Activated gamma-delta T cell treated with Interleukin-2 at 50 U/mL for 16 hours (primary cell): Measurements from ENCODE around the gene HCN2.
"Not testable (repeated sequence)": the region's sequence is repeated elsewhere in the genome, so short reads cannot be mapped to it uniquely, and the experiment has no call there.

Experiments used
- DNase-seq: peaks from one replicate; pipeline ENCODE4 v3.0.0-alpha.2; 2020

HCN2 gene

DNA sequence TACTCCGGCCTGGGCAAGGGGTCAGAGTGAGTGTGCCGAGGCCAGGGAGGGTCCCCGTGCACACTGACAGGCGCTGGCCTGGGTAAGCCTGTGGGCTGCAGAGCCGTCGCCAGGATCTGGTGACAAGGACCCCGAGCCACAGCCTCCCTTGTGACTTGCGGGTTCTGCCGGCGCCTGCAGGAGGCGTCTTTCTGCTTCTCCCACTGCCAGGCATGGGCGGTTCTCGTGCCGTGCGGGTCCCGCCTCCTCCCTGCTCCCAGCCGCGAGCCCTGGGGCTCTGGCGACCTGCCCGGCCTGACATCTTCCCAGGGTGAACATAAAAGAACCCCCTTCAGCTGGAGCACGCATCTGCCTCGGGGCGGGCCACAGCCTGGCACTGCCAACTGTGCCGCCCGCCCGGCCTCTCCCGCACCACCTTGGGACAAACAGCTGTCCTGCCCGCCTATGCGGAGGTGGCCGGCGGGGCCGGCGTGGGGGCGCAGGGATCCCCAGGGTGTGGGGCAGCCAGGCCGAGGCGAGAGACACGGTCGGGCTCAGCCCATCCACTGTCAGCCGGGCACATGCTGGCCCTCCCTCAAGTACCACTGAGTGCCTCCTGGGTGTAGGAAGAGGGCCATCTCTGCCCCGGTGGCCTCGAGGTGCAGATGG, 1.5 kb upstream of the HCN2 start:
- peak; percentile 51 for DNase-seq

DNA sequence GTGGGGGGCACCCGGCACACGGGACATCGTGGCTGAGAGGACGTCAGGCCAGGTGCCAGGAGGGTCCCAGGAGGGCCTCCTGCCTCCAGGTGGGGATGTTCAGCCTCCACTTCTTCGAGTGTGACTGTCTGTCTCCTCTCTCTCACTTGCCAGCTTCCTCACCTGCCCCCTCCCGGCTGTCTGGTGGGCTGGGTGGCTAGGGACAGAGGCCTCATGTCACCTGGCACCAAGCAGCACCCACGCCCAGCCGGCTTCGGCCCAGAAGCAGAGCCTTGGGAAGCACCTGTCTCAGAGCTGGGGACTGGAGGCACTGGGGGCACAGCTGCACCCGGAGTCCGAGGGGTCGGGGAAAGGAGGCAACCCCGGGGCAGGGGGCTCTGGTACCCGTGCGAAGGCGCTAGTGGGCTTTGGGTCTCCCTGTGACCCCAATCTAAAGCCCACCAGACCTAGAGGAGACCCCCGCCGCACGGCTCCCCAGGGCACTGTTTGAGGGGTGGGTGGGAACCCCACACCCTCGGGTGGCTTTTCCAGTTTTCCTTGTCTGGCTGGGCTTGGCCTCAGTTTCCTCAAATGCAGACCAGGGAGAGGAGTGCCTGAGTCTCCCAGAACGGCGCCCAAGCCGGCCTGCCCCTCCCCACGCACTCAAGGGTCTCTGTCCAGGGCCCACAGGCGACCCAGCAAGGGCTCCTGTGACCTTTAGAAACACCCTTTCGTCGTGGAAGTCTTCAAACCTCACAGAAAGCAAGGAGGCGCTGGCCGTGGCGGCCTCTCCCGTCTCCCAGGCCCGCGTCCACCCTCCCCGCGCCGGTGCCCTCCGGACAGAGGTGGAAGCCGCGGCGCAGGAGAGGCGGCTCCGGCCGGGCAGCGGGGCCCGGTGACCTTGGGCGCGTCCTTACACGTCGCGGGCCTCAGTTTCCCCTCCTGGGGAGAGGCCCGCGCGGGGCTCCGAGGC, 664 bp upstream of the HCN2 start:
- no peak for DNase-seq

DNA sequence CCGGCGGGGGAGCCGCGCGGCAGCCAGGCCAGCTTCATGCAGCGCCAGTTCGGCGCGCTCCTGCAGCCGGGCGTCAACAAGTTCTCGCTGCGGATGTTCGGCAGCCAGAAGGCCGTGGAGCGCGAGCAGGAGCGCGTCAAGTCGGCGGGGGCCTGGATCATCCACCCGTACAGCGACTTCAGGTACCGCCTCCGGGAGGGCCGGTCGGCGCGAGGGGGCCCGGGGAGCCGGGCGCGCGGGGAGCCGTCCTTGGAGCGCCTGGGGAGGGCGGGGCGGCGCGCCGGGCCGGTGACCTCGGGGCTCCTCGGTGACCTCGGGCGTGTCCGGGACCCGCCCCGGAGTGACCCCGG, 690 bp downstream of the HCN2 start:
- DNase-seq: no peak

DNA sequence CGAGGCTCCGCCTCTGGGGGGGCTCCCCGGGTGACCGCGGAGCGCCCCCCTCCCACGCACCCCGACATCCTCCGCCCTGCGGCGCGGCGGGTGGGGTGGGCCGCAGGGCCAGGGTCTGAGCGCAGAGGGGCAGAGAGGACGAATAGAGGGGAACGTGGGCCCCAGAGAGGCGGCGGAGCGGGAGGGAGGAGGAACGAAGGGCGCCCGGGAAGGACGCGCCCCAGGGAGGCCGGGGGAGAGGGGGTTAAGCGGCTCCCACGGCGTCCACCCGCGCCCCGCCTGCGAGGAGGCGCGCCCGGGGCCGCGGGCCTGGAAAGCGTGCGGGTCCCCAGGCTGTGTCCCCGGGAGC, 1.0 kb downstream of the HCN2 start:
- no peak for DNase-seq

DNA sequence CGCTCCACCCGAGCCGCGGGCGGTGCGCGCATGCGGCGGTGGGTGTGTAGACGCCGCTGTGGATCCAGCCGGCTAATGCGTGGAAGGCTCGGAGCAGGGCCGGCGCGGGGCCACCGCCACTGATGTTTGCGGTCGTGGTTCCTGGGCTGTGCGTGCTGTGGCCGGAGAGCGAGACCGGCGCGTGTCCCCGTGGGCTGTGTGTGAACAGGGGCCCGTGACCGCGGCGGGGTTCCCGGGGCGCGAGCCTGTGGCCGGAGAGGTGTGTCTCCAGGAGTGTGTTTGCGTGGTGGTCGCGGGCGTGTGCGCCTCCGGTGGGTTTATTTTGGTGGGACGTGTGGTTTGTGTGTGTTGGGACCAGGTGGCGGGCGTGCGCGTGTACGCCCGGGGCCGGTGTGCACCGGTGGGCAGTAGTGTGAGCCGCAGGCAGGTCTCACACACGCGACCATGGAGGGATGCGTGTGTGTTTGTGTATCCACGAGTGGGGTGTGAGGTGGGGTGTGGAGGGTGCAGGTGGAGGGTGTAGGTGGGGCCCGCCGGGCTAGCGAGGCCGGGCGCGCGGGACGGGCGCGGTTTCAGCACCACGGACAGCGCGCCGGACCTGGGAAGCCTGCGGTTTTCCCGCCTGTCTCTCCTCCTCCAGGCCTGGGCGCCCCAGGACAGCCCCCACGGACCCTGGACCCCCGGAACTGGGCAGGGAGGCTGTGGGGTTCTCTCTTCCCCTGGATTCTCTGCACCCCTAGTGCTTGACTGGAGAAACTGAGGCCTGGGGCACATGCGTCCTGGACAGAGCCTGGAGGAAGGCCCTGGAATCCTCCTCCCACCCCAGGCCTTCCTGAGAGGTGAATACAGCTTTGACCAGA, 1.6 kb downstream of the HCN2 start:
- DNase-seq: no peak

DNA sequence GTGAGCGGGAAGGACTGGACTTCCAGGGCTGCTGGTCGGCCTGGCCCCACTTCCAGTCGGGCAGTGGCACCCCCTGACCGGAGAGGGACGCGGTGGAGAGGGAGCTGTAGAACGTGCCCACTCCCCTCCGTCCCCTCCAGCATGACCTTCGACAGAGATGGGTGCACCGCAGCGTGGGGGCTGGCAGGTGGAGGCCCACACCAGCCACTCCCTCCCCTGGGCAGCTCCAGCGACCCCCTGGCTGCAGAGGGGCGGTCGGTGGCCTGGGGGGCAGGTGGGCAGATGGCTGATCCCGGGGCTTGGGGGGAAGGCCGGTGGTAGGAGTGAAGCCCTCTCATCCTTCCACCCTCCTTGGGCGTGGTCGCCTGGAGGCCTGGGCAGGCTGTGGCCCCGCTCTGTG, 2.4 kb downstream of the HCN2 start:
- no peak for DNase-seq

DNA sequence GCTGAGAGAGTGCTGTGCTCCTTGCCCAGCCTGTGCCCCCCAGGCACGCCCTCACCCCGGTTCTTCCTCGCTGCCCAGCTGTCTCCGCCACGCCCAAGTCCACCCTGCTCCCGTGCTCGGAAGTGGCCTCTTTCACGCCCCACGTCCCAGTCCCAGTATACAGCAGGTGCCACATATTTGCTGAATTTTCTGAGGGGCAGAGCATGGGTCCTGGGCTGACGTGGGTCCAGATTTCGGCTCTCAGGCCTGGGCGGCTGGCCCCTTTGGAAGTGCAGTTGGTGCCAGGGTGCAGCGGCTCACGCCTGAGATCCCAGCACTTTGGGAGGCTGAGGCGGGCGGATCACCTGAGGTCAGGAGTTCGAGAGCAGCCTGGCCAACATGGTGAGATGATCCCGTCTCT, 3.4 kb downstream of the HCN2 start:
- no peak for DNase-seq

DNA sequence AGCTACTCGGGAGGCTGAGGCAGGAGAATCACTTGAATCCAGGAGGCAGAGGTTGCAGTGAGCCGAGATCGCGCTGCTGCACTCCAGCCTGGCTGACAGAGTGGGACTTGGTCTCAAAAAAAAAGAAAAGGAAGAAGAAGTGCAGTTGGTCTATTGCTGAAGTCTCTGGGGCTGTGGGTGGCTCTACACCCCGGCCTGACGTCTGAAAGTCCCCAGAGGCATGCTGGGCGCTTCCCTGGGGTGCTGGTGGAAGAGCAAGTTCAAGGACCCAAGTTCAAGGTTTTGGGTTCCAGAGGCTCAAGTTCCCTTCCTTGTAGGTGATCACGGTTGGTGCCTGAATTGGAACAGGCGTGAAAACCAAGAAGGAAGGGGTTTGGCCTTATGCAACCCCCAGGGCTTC, 3.8 kb downstream of the HCN2 start:
- DNase-seq: no peak

DNA sequence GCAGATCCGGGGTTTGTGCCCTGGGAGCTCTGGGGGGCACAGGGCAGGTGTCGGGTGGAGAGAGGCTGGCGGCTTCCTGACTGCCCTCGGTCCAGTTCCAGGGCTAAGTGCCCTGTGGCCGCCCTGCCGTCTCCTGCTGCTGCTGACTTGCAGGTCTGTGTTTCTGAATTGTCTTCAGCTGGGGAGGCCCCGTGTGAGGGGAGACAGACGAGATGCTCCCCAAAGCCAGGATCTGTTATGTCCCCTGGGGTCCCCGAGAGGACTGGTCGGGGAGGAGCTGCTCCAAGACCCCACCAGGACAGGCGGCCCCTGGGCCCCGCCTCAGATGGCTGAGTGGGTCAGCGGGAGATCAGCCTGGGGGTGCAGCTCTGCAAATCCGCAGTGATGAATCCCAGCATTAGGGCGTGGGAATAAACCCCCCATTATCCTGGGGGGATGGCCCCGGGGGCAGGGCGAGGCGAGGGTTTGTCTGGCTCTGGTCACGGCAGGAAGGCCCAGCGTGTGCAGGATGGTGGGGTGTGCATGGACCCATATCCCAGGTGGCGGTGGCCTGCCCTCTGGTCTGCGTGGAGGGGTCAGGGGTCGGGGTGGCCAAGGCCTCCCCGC, 4.7 kb downstream of the HCN2 start:
- DNase-seq: no peak

DNA sequence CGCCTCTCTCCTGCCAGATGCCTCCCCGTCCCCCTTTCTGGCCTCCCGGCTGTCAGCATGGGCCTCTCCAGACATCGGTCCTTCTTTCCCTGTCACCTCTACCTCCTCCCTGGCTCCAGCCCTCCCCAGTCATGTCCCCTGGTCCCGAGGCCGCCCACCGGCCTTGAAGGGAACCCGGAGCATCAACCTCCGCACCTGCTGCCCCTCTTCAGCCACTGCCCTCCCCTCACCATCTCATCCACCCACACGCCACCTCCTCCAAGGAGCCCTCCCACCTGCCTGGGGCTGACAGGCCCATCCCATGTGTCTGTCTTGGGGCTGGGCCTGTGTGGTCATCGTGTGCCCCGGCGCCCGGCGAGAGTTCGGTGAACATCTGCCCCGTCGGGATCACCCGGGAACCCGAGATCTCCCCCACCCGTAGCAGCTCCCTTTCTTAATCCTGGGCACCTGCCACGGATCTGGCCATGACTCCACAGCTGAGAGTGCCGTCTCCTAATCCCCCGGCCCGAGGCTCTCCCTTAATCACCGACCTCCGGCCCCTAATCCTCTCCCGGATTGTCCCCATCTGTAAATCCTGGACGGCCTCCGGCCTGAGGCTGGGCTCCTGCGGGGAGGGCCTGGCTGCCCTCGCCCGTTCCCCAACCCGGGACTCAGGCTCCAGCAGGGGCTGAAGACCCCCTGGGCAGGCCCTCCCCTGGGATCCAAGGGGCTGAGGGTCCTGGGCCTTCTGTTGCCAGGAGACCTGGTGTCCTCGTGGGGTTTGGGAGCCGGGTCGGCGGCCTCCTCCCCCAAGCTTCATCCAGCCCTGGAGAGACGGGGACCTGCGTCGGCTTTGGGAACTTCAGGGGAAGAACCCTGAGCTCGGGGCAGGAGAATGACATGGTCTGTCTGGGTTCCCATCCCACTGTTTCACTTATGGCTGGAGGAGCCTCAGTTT, 5.9 kb downstream of the HCN2 start:
- DNase-seq: no peak

DNA sequence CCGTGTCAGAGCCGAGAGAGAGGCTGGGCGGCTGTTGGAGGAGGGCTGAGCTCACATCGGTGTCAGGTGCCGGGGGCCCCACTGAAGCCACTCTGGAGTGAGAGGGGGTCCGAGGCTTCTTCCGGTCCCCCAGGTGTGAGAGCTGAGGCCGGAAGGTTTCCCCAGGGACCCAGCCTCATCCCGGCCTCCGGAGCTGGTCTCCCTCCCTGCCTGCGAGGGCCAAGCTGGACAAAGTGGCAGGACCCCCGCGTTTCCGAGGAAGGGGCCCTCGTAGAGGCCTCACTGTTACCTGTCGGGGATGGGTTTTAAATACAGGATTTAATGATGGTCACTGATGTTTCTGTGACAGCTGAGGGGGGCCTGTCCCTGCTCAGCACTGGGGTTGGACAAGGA, 6.6 kb downstream of the HCN2 start:
- DNase-seq: no peak

DNA sequence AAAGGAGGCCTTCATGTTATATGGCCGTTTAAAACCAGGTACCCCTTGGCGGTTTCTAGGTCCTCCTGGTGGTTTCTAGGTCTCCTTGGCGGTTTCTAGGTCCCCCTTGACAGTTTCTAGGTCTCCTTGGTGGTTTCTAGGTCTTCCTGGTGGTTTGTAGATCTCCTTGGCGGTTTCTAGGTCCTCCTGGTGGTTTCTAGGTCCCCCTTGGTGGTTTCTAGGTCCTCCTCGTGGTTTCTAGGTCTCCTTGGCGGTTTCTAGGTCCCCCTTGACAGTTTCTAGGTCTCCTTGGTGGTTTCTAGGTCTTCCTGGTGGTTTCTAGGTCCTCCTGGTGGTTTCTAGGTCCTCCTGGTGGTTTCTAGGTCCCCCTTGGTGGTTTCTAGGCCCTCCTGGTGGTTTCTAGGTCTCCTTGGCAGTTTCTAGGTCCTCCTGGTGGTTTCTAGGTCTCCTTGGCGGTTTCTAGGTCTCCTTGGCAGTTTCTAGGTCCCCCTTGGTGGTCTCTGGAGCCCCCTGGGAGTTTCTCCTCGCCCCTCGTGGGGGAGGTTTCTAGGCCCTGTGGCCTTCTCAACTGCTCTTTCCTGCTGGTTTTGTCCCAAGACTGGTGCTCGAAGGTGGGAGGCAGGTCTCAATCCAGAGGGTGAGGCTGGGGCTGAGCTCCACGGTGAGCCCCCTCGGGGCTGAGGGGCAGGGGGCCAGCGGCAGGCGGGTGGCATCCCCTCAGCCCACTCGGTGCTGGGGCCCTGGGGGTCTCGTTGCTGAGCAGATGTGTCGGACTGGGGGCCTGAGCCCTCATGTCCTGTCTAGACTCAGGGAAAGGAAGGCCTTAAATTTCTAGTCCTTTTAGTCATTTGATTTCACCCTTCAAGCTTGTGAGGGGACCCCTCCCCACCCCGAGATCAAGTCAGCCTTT, 8.0 kb downstream of the HCN2 start:
- DNase-seq: no peak

DNA sequence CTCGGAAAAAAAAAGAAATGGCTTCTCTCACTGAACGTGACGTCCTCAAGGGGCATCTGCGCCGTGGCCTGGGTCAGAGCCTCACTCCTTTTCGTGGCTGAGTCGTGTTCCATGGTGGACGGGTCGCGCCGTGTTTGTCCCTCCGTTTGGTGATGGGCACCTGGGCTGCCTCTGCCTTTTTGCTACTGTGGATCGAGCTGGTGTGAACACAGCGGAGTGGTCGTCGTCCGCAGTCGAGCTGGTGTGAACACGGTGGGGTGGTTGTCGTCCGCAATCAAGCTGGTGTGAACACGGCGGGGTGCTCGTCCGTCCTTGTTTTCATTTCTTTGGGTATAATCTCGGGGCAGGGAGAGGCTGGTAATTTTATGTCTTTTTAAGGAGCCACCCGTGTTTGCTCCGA, 11.6 kb downstream of the HCN2 start:
- no peak for DNase-seq

DNA sequence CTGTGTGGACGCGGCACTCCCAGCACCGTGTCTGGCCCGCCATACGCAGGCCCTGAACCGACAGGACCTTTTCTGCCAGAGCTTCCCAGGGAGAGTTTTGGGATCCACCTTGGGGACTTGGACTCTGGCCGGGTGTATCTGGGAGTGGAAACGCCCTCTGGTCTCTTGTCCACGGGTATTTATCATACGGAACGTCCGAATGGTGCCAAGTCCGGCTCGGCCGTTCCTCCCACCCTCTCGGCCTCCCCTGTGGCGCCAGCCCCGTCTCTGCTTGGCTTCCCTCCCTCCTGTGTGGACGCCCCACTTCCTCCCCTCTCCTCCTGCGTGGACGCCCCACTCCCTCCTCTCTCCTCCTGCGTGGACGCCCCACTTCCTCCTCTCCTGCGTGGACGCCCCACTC, 12.1 kb downstream of the HCN2 start:
- DNase-seq: no peak

DNA sequence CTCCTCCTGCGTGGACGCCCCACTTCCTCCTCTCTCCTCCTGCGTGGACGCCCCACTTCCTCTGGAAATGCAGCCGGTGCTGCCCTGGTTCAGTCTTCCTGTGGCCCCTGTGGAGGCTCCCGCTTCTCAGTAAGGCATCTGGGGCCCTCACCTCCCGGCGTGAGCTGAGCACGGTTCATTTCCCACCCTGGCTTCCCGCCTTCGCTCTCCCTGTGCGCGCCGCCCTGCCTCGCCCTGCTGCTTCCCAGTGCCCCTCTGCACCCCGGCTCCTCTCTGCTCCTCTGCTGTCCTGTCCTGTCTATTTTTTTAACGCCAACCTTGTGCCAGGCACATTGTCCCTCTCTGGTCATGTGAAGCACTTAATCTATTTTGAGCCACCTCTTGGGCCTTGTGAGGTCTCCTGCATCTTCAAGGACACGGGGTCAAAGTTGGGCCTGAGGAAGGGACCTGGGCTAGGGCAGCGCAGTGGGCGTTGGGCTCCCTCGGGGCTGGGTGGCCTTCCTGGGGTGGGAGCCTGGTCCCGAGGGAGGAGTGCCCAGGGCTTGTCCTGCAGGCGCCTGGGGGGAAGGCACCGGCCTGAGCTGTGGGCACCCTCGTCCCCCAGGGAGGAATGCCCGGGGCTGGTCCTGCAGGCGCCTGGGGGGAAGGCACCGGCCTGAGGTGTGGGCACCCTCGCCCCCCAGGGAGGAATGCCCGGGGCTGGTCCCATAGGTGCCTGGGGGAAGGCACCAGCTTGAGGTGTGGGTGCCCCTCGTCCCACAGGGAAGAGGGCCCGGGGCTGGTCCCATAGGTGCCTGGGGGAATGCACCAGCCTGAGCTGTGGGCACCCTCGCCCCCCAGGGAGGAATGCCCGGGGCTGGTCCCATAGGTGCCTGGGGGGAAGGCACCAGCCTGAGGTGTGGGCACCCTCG, 13.0 kb downstream of the HCN2 start:
- no peak for DNase-seq

DNA sequence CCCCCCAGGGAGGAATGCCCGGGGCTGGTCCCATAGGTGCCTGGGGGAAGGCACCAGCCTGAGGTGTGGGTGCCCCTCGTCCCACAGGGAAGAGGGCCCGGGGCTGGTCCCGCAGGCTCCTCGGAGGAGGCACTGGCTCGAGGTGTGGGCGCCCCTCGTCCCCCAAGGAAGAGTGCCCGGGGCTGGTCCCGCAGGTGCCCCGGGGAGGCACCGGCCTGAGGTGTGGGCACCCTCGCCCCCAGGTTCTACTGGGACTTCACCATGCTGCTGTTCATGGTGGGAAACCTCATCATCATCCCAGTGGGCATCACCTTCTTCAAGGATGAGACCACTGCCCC, 13.6 kb downstream of the HCN2 start:
- not testable (repeated sequence) for DNase-seq

DNA sequence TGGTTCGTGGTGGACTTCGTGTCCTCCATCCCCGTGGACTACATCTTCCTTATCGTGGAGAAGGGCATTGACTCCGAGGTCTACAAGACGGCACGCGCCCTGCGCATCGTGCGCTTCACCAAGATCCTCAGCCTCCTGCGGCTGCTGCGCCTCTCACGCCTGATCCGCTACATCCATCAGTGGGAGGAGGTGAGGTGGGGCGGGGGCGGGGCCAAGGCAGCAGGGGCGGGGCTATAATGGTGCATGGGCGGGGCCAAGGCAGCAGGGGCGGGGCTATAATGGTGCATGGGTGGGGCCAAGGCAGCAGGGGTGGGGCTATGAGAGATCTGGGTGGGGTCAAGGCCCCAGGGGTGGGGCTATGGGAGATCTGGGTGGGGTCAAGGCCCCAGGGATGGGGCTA, 14.1 kb downstream of the HCN2 start:
- DNase-seq: not testable (repeated sequence)

DNA sequence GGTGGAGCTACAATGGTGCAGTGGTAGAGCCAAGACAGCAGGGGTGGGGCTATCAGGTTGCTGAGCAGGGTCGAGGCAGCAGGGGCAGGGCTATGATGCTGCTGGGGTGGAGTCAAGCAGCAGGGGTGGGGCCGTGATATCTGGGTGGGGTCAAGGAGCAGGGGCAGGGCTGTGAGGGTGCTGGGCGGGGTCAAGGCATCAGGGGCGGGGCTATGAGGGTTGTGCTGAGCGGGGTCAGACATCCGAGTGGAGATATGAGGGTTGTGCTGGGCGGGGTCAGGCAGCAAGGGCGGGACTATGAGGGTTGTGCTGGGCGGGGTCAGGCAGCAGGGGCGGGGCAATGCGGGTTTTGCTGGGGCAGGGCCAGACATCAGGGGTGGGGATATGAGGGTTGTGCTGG, 14.7 kb downstream of the HCN2 start:
- DNase-seq: no peak

DNA sequence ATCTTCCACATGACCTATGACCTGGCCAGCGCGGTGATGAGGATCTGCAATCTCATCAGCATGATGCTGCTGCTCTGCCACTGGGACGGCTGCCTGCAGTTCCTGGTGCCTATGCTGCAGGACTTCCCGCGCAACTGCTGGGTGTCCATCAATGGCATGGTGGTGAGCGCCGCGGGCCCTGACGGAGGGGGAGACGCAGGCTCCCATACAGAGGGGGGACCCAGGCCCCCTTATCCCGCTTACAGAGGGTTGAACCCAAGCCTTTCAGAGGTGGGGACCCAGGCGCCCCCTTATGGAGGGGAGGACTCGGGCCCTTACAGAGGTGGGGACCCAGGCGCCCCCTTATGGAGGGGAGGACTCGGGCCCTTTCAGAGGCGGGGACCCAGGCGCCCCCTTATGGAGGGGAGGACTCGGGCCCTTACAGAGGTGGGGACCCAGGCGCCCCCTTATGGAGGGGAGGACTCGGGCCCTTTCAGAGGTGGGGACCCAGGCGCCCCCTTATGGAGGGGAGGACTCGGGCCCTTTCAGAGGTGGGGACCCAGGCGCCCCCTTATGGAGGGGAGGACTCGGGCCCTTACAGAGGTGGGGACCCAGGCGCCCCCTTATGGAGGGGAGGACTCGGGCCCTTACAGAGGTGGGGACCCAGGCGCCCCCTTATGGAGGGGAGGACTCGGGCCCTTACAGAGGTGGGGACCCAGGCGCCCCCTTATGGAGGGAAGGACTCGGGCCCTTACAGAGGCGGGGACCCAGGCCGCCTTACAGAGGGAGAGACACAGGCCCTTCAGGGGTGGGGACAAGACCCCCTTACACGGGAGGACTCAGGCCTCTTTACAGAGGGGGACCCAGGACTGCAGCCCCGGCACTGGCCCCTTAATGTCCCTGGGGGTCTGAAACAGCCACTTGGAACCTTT, 15.6 kb downstream of the HCN2 start:
- DNase-seq: not testable (repeated sequence)
